Panc1 (cell line): ENCODE data around the gene BCS1L. TPM values are rescaled to one million over a fixed set of nuclear protein-coding genes. Genes with fewer than 3 reads are reported as not detected.

Experiments
- ATAC-seq: fragments of 200-7000 bp; cut with Tn5 transposase; 2 replicates; pipeline ENCODE4 v1.9.1; 2020; ENCODE audit warnings: mild to moderate bottlenecking, moderate library complexity
- BruUV-seq: library from RNA; stranded (reverse); fragments of 400-500 nt; replicated peaks from 2 replicates; lab custom pipeline; 2021; lab: Mats Ljungman, UMichigan
- CTCF ChIA-PET: fragments of 300-600 bp; sonication (Branson Sonifier 250); formaldehyde crosslinking; loops from one replicate; lab custom pipeline; 2022; ENCODE audit warnings: antibody characterized with exemption; lab: Charles Lee
- POLR2A ChIA-PET: fragments of 300-600 bp; sonication (Branson Sonifier 250); formaldehyde crosslinking; loops from one replicate; lab custom pipeline; 2022; ENCODE audit warnings: antibody characterized with exemption; lab: Charles Lee
- DNase-seq: peaks from one replicate; pipeline ENCODE4 v3.0.0-alpha.2; 2010; ENCODE audit warnings: low read depth, low spot score
- H3K27ac ChIP-seq: 2 replicates; pipeline ENCODE4 v1.5.1; 2011; ENCODE audit warnings: mild to moderate bottlenecking, low read length, inconsistent platforms
- H3K27me3 ChIP-seq: fragments of 200-500 bp; sonication (Bioruptor generic); 2 replicates; pipeline ENCODE4 v1.6.0; 2014; ENCODE audit warnings: low read length, inconsistent platforms; ENCODE audit not compliant: control insufficient read depth, insufficient read depth
- H3K36me3 ChIP-seq: fragments of 200-500 bp; sonication (Bioruptor generic); 2 replicates; pipeline ENCODE4 v1.5.1; 2014; ENCODE audit warnings: inconsistent platforms, mild to moderate bottlenecking, low read length, moderate library complexity; ENCODE audit not compliant: control insufficient read depth, insufficient read depth
- H3K4me1 ChIP-seq: 2 replicates; pipeline ENCODE4 v1.5.1; 2011; ENCODE audit warnings: inconsistent platforms, mild to moderate bottlenecking, low read length, moderate library complexity; ENCODE audit not compliant: control insufficient read depth, insufficient read depth
- H3K4me3 ChIP-seq, 2 experiments: 2 replicates each; pipeline ENCODE4 v1.5.1; 2011 to 2012; ENCODE audit warnings: low read depth in 2 of 2, low read length in 2 of 2, mild to moderate bottlenecking in 2 of 2, inconsistent platforms in 1 of 2, moderate library complexity in 1 of 2
- H3K9me3 ChIP-seq: fragments of 200-500 bp; sonication (Bioruptor generic); 2 replicates; pipeline ENCODE4 v1.5.1; 2014; ENCODE audit warnings: low read depth, mild to moderate bottlenecking, inconsistent platforms, low read length, moderate library complexity; ENCODE audit not compliant: control insufficient read depth, insufficient read depth
- CTCF ChIP-seq: fragments of 450-650 bp; IDR thresholded peaks from 2 replicates; pipeline ENCODE4 v1.5.1; 2017; ENCODE audit warnings: mild to moderate bottlenecking
- POLR2AphosphoS5 ChIP-seq: IDR thresholded peaks from 2 replicates; pipeline ENCODE4 v1.6.1; 2012; ENCODE audit warnings: mild to moderate bottlenecking, low read depth, low read length, moderate library complexity
- REST ChIP-seq, 2 experiments: IDR thresholded peaks; 2 replicates each; pipeline ENCODE4 v1.6.1; 2011 to 2012; ENCODE audit warnings: low read depth in 2 of 2, control low read depth in 1 of 2, low read length in 1 of 2, mild to moderate bottlenecking in 1 of 2, moderate library complexity in 1 of 2; ENCODE audit not compliant: insufficient read depth in 1 of 2
- SIN3A ChIP-seq: IDR thresholded peaks from 2 replicates; pipeline ENCODE4 v1.6.1; 2012; ENCODE audit warnings: low read depth, mild to moderate bottlenecking, low read length, moderate library complexity, borderline replicate concordance; ENCODE audit not compliant: insufficient read depth
- TCF7L2 ChIP-seq: IDR thresholded peaks from 2 replicates; pipeline ENCODE4 v1.6.1; 2011; ENCODE audit warnings: mild to moderate bottlenecking, low read depth, low read length, inconsistent platforms
- in situ Hi-C: cut with HindIII; loops from 2 replicates; pipeline ENCODE4 v1.10.0; 2016; ENCODE audit warnings: low sequenced_read_pairs, low pct_unique_long_range_greater_than_20kb
- intact Hi-C: fragments of 100-400 bp; cut with micrococcal nuclease; formaldehyde crosslinking; loops from one replicate; pipeline ENCODE4 v1.10.0; 2022; ENCODE audit not compliant: unreplicated experiment
- total RNA-seq: library from RNA; stranded (reverse); gene quantifications from one replicate; pipeline ENCODE4 v1.2.1, GENCODE V29; 2021; ENCODE audit not compliant: unreplicated experiment

Gene BCS1L
- total RNA-seq, 1 experiment from 2014 or later: 42.0 TPM

- no peaks in the 10 kb centered on the region for H3K27me3 ChIP-seq
- no peak overlapping the region for H3K4me3 ChIP-seq
- no peak overlapping the region for H3K27ac ChIP-seq
- ATAC-seq (no peak), DNase-seq (no peak)
- no peak for TF ChIP-seq REST (IDR thresholded peaks at IDR 0.05; ENCODE audit: insufficient read depth in 1 of 2, low read depth in 2 of 2, low read length in 1 of 2)
- intact Hi-C loops: no loop called here
- no peaks in the 10 kb centered on the region for H3K36me3 ChIP-seq
- H3K4me1 ChIP-seq: no peaks in the 10 kb centered on the region
- CTCF ChIA-PET: no interaction called here
- H3K9me3 ChIP-seq: no peaks in the 10 kb centered on the region
- in situ Hi-C loops: no loop called here
- POLR2A ChIA-PET: no interaction called here
- no TSS peak for BruUV-seq
These were observed 36.7 kb upstream of the BCS1L start for GRCh38 chr2:218622606-218623365.

- no peak overlapping the region for H3K27ac ChIP-seq
- no TSS peak for BruUV-seq
- CTCF ChIA-PET: no interaction called here
- no peak overlapping the region for H3K4me3 ChIP-seq
- ATAC-seq (no peak), DNase-seq (no peak)
- TF ChIP-seq POLR2AphosphoS5 (no peak), SIN3A (no peak), TCF7L2 (no peak), REST (IDR thresholded peaks at IDR 0.05; ENCODE audit: insufficient read depth in 1 of 2, low read depth in 2 of 2, low read length in 1 of 2) (no peak), CTCF (no peak)
- intact Hi-C loops (no loop called here), in situ Hi-C loops (no loop called here)
- H3K4me1 ChIP-seq: no peaks in the 10 kb centered on the region
- H3K36me3 ChIP-seq: no peaks in the 10 kb centered on the region
- no peaks in the 10 kb centered on the region for H3K9me3 ChIP-seq
- POLR2A ChIA-PET: no interaction called here
- H3K27me3 ChIP-seq: no peaks in the 10 kb centered on the region
These were observed 36.1 kb upstream of the BCS1L start for GRCh38 chr2:218623366-218623705.
